ENCODE measurements around the gene MYO7A. TPM values are rescaled to one million over a fixed set of nuclear protein-coding genes. Genes with fewer than 3 reads are reported as not detected.

MYO7A gene
- total and polyA plus RNA-seq, 2 donors (not counting 3 experiments of a cell fraction or from before 2014, with no cell fraction given) = 1.3 to 3.6 TPM

- dilution Hi-C loops (cut with MboI; ENCODE audit: extremely low pct_ligation_motif_present, low sequenced_read_pairs) = no loop called here
- H4K20me1 ChIP-seq (replicated peaks; ENCODE audit: control insufficient read depth, extremely low read depth, insufficient read depth, low read length) = no peaks in the 10 kb centered on the region
- no peaks in the 10 kb centered on the region for H3K9me1 ChIP-seq (replicated peaks; ENCODE audit: control insufficient read depth, extremely low read depth, insufficient read depth, low read length)
- ChIA-PET CTCF (interaction anchor here (3.3 kb wide), 1 partner anchor 9 kb away, joined by 14 read pairs; no protein-coding TSS in a partner anchor), POLR2A (no interaction called here)
- no peaks in the 10 kb centered on the region for H3K9me3 ChIP-seq (replicated peaks; ENCODE audit: control insufficient read depth, insufficient read depth, low read length)
- no peak overlapping the region for H3K4me2 ChIP-seq (ENCODE audit: insufficient read depth, low read length)
- TF ChIP-seq EZH2 (IDR thresholded peaks at IDR 0.05; ENCODE audit: borderline replicate concordance, low read depth, low read length, severe bottlenecking) = no peak
- no peak for TF ChIP-seq JUN (IDR thresholded peaks at IDR 0.05; ENCODE audit: borderline replicate concordance, insufficient read depth, insufficient read length, low read depth)
- no peak for TF ChIP-seq GATA2 (IDR thresholded peaks at IDR 0.05; ENCODE audit: insufficient read depth, insufficient read length, low read depth, low read length)
- no peak for TF ChIP-seq FOS (IDR thresholded peaks at IDR 0.05; ENCODE audit: borderline replicate concordance, insufficient read depth, low read length)
- TF ChIP-seq POLR2AphosphoS5 (IDR thresholded peaks at IDR 0.05; ENCODE audit: insufficient read depth, low read depth, low read length) = no peak
- TF ChIP-seq MYC (IDR thresholded peaks at IDR 0.05; ENCODE audit: low read depth, low read length) = no peak
- TF ChIP-seq, protein P1, sequence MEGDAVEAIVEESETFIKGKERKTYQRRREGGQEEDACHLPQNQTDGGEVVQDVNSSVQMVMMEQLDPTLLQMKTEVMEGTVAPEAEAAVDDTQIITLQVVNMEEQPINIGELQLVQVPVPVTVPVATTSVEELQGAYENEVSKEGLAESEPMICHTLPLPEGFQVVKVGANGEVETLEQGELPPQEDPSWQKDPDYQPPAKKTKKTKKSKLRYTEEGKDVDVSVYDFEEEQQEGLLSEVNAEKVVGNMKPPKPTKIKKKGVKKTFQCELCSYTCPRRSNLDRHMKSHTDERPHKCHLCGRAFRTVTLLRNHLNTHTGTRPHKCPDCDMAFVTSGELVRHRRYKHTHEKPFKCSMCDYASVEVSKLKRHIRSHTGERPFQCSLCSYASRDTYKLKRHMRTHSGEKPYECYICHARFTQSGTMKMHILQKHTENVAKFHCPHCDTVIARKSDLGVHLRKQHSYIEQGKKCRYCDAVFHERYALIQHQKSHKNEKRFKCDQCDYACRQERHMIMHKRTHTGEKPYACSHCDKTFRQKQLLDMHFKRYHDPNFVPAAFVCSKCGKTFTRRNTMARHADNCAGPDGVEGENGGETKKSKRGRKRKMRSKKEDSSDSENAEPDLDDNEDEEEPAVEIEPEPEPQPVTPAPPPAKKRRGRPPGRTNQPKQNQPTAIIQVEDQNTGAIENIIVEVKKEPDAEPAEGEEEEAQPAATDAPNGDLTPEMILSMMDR (IDR thresholded peaks at IDR 0.05; ENCODE audit: extremely low read depth in 1 of 2, insufficient read depth in 1 of 2, low read depth in 1 of 2, low read length in 2 of 2) = no peak
- TF ChIP-seq POLR2A (IDR thresholded peaks at IDR 0.05; ENCODE audit: low read depth, low read length) = no peak
- TF ChIP-seq, protein P2, sequence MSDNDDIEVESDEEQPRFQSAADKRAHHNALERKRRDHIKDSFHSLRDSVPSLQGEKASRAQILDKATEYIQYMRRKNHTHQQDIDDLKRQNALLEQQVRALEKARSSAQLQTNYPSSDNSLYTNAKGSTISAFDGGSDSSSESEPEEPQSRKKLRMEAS (IDR thresholded peaks at IDR 0.05; ENCODE audit: insufficient read depth, insufficient read length) = no peak
- no peak overlapping the region for H3K27ac ChIP-seq (ENCODE audit: insufficient read depth, low read depth, low read length)
- H3K36me3 ChIP-seq (ENCODE audit: control insufficient read depth in 2 of 2, extremely low read depth in 1 of 2, insufficient read depth in 2 of 2, low read length in 2 of 2) = peaks cover 0 to 4% of the 10 kb centered on the region in 2 experiments
- no TSS peak for BruUV-seq (replicated peaks)
- H3K4me3 ChIP-seq (replicated peaks in 1 of 3; ENCODE audit: insufficient read depth in 1 of 3, low read depth in 1 of 3, low read length in 3 of 3) = no peak overlapping the region
- H3K27me3 ChIP-seq (ENCODE audit: control insufficient read depth in 2 of 2, insufficient read depth in 2 of 2, low read length in 2 of 2) = no peaks in the 10 kb centered on the region
- FAIRE-seq = no peak
- H2AFZ ChIP-seq (ENCODE audit: low read depth, low read length) = no peak overlapping the region
- H3K9ac ChIP-seq (replicated peaks; ENCODE audit: extremely low read depth, insufficient read depth, low read length) = no peak overlapping the region
- no peak for DNase-seq (ENCODE audit: low read depth, low spot score)
- intact Hi-C loops (cut with micrococcal nuclease) = no loop called here
- no peaks in the 10 kb centered on the region for H3K79me2 ChIP-seq (ENCODE audit: control insufficient read depth, insufficient read depth, low read length)
- no peaks in the 10 kb centered on the region for H3K4me1 ChIP-seq (ENCODE audit: control insufficient read depth, extremely low read depth, insufficient read depth, low read length)
Observed at GRCh38 chr11:77118086-77118485, 10.0 kb upstream of the MYO7A start.

Measured in endothelial cell of umbilical vein (primary cell).